ENCODE data around the gene HIVEP3.

HIVEP3 gene

DNA sequence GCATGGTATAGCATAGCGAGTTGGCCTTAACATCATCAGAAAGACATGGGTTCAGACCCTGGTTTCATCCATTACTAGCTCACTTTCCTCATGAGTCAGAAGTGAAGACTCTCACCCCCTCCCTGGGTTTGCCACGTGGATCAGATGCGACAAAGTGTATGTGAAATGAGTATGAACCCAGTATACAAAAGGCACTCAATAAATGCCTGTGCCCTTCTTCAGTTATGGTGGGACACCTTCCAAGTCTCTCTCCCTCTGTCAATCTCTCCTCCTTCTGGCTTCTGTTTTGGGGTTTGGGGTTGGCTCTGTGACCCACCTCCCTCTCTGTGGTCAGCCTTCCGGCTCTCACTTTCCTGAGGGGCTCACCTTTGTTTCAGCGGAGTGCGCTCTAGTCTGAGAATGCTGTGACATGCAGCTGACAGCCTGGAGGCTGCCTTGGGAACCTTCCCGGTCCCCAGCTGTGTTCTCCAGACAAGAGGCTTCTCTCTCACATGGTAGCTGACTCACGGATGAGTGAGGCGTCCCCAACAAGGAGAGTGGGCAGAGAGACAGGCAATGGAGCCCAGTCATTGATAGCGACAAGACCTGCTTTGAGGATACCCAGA is 279.3 kb downstream of the HIVEP3 start:
- peak overlapping the region; percentile 3 for H3K4me3 Mint-ChIP-seq
- H3K36me3 Mint-ChIP-seq (ENCODE audit: insufficient read depth) = no peaks in the 10 kb centered on the region
- H3K27me3 Mint-ChIP-seq = no peaks in the 10 kb centered on the region
- ATAC-seq (replicated peaks; ENCODE audit: extremely low read depth, poor library complexity, severe bottlenecking) (no peak), DNase-seq (ENCODE audit: low spot score in 2 of 2) (no peak)
- peak overlapping the region; percentile 82 for H3K27ac Mint-ChIP-seq (ENCODE audit: low read depth)
- peaks cover 23% of the 10 kb centered on the region for H3K4me1 Mint-ChIP-seq
- no peaks in the 10 kb centered on the region for H3K9me3 Mint-ChIP-seq

GRCh38 chr1:41638086-41639024 is 280.4 kb downstream of the HIVEP3 start:
- no peaks in the 10 kb centered on the region for H3K27me3 Mint-ChIP-seq
- no peaks in the 10 kb centered on the region for H3K9me3 Mint-ChIP-seq
- H3K4me3 Mint-ChIP-seq = no peak overlapping the region
- peaks cover 34% of the 10 kb centered on the region for H3K4me1 Mint-ChIP-seq
- DNase-seq (ENCODE audit: low spot score in 2 of 2) (no peak), ATAC-seq (replicated peaks; ENCODE audit: extremely low read depth, poor library complexity, severe bottlenecking) (no peak)
- no peaks in the 10 kb centered on the region for H3K36me3 Mint-ChIP-seq (ENCODE audit: insufficient read depth)
- peak overlapping the region; percentile 87 for H3K27ac Mint-ChIP-seq (ENCODE audit: low read depth)

- Mint-ChIP-seq H3K4me3 (no peak overlapping the region), H3K36me3 (ENCODE audit: insufficient read depth) (no peaks in the 10 kb centered on the region), H3K4me1 (peaks cover 36% of the 10 kb centered on the region), H3K9me3 (no peaks in the 10 kb centered on the region), H3K27me3 (no peaks in the 10 kb centered on the region), H3K27ac (ENCODE audit: low read depth) (peak overlapping the region; percentile 87)
- ATAC-seq (replicated peaks; ENCODE audit: extremely low read depth, poor library complexity, severe bottlenecking) (no peak), DNase-seq (ENCODE audit: low spot score in 2 of 2) (no peak)
Measured at GRCh38 chr1:41637367-41637766, 281.4 kb downstream of the HIVEP3 start.

GRCh38 chr1:41633764-41634163 is 285.0 kb downstream of the HIVEP3 start:
- no peak for DNase-seq (ENCODE audit: low spot score in 2 of 2)
- H3K9me3 Mint-ChIP-seq = no peaks in the 10 kb centered on the region
- H3K27ac Mint-ChIP-seq (ENCODE audit: low read depth) = peak overlapping the region; percentile 66
- H3K4me1 Mint-ChIP-seq = peaks cover 61% of the 10 kb centered on the region
- ATAC-seq (replicated peaks; ENCODE audit: extremely low read depth, poor library complexity, severe bottlenecking) = no peak
- no peaks in the 10 kb centered on the region for H3K27me3 Mint-ChIP-seq
- H3K36me3 Mint-ChIP-seq (ENCODE audit: insufficient read depth) = peaks cover 3% of the 10 kb centered on the region
- no peak overlapping the region for H3K4me3 Mint-ChIP-seq

DNA sequence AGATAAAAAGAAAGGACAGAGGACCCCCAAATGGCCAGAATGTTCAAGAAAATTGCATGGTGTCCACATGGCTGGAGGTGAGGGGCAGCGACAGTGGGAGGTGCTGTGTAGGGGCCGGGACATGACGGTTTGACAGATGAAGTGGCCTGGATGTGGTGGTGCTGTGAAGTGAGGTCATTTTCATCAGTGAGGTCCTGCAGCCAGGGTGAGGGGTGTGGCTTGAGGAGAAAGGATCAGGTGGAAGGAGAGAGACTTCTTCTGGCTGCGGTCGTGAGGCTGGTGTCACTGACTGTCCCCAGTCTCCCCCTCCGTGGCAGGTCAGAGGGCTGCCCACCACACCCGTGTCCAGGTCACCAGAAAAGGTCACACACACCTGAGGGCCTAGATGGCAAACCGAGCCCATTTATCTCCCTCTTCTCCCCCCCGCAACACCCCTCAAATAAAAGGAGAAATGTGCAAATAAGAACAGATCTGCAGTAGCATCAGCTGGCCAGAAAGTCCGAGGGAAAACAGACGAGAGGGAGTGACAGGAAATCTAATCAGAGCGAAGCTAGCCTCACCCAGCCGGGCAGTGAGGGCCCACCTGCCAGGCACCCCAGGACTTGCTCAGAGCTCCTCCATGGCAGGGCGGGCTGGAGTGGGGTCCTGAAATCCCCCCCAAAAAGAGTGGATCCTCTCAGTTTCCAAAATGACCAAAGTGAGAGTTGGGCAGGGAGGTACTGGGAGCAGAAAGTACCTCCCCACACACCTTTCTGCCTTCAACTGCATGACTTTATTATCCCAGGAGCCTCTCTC is 285.7 kb downstream of the HIVEP3 start:
- no peaks in the 10 kb centered on the region for H3K27me3 Mint-ChIP-seq
- H3K27ac Mint-ChIP-seq (ENCODE audit: low read depth) = peak overlapping the region; percentile 66
- DNase-seq (ENCODE audit: low spot score in 2 of 2) = no peak
- H3K9me3 Mint-ChIP-seq = no peaks in the 10 kb centered on the region
- H3K36me3 Mint-ChIP-seq (ENCODE audit: insufficient read depth) = peaks cover 3% of the 10 kb centered on the region
- peaks cover 58% of the 10 kb centered on the region for H3K4me1 Mint-ChIP-seq
- ATAC-seq (replicated peaks; ENCODE audit: extremely low read depth, poor library complexity, severe bottlenecking) = no peak
- no peak overlapping the region for H3K4me3 Mint-ChIP-seq

- Mint-ChIP-seq H3K36me3 (ENCODE audit: insufficient read depth) (peaks cover 3% of the 10 kb centered on the region), H3K27ac (ENCODE audit: low read depth) (no peak overlapping the region), H3K27me3 (no peaks in the 10 kb centered on the region), H3K4me1 (peaks cover 52% of the 10 kb centered on the region), H3K4me3 (no peak overlapping the region), H3K9me3 (no peaks in the 10 kb centered on the region)
- ATAC-seq (replicated peaks; ENCODE audit: extremely low read depth, poor library complexity, severe bottlenecking) = no peak
- no peak for DNase-seq (ENCODE audit: low spot score in 2 of 2)
Measured at GRCh38 chr1:41631971-41632370, 286.8 kb downstream of the HIVEP3 start.

DNA sequence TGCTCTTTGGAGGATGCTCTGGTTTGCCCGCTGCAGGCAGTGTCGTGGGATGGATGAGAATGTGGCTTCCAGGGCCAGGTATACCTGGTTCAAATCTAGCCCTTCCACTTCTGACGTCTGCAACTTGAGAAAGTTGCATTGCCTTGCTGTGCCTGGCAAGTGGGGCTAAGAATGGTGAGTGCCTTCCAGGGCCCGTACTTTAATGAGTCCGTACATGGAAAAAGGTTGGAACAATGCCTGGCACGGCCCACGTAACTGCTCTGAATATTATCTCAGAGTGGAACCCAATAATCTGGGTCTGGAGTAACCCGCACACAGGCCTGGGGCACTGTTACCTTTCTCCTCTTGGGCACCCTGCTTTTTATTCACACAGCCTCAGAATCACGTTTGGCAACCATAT is 287.6 kb downstream of the HIVEP3 start:
- H3K9me3 Mint-ChIP-seq = no peaks in the 10 kb centered on the region

GRCh38 chr1:41629571-41629970 is 289.2 kb downstream of the HIVEP3 start:
- no peaks in the 10 kb centered on the region for H3K27me3 Mint-ChIP-seq
- H3K27ac Mint-ChIP-seq (ENCODE audit: low read depth) = no peak overlapping the region
- DNase-seq (ENCODE audit: low spot score in 2 of 2) (no peak), ATAC-seq (replicated peaks; ENCODE audit: extremely low read depth, poor library complexity, severe bottlenecking) (no peak)
- H3K4me3 Mint-ChIP-seq = no peak overlapping the region
- peaks cover 3% of the 10 kb centered on the region for H3K36me3 Mint-ChIP-seq (ENCODE audit: insufficient read depth)
- H3K9me3 Mint-ChIP-seq = no peaks in the 10 kb centered on the region
- peaks cover 46% of the 10 kb centered on the region for H3K4me1 Mint-ChIP-seq

More for the DNA sequence above, 287.6 kb downstream of the HIVEP3 start:
- no peaks in the 10 kb centered on the region for H3K27me3 Mint-ChIP-seq
- no peak for ATAC-seq (replicated peaks; ENCODE audit: extremely low read depth, poor library complexity, severe bottlenecking)
- no peak for DNase-seq (ENCODE audit: low spot score in 2 of 2)
- peaks cover 51% of the 10 kb centered on the region for H3K4me1 Mint-ChIP-seq
- no peak overlapping the region for H3K27ac Mint-ChIP-seq (ENCODE audit: low read depth)
- H3K4me3 Mint-ChIP-seq = no peak overlapping the region
- H3K36me3 Mint-ChIP-seq (ENCODE audit: insufficient read depth) = peaks cover 3% of the 10 kb centered on the region

DNA sequence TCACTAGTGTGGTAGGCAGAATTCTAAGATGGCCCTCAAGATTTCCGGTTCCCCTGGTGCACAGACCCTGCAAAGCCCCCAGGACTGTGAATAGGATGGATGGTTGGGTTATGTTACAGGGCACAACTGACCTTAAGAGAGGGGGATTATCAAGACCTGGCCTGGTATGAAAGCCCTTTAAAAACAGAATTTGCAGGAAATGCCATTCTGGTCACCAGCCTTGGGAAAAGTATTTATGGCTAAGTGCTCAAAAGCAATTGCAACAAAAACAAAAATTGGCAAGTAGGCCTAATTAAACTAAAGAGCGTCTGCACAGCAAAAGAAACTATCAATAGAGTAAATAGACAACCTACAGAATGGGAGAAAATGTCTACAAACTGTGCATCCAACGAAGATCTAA is 289.6 kb downstream of the HIVEP3 start:
- DNase-seq (ENCODE audit: low spot score in 2 of 2) (no peak), ATAC-seq (replicated peaks; ENCODE audit: extremely low read depth, poor library complexity, severe bottlenecking) (no peak)
- H3K27me3 Mint-ChIP-seq = no peaks in the 10 kb centered on the region
- peaks cover 44% of the 10 kb centered on the region for H3K4me1 Mint-ChIP-seq
- peaks cover 3% of the 10 kb centered on the region for H3K36me3 Mint-ChIP-seq (ENCODE audit: insufficient read depth)
- H3K4me3 Mint-ChIP-seq = no peak overlapping the region
- no peaks in the 10 kb centered on the region for H3K9me3 Mint-ChIP-seq
- H3K27ac Mint-ChIP-seq (ENCODE audit: low read depth) = no peak overlapping the region

DNA sequence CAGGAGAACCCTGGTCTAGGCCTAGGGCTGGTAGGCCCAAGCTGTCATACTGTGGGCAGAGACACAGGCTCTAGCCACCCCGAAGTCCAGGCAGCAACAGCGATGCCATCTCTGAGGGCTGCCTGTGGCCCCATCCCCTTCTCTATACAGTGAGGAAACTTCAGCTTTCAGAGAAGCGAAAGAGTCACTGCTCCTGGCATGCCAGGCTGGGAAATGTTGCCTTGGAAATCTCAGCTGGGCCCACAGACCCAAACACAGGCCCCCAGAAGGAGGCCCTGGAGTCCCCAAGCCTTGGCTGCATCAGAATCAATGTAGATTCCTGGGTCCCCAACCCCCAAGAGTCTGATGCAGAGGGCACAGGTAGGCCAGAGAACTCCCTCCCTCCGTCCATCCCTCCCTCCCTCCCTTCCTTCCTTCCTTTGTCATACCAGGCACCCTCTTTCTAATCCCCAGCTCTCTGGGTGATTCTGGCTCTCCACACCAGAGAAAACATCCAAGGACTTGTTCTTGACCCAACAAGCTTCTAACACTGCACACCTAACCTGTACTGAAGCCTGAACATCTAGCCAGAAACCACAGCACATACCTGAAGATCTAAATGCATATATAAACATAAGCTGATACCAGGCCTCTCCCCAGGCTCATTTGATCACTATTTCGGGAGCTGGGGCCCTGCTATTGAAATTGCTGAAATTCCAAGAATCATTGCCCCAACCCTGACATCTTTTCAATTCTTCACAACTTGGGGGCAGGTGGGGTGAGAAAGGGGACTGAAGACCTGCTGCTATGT is 291.0 kb downstream of the HIVEP3 start:
- Mint-ChIP-seq H3K4me3 (no peak overlapping the region), H3K27ac (ENCODE audit: low read depth) (no peak overlapping the region), H3K9me3 (no peaks in the 10 kb centered on the region), H3K4me1 (peaks cover 50% of the 10 kb centered on the region), H3K27me3 (no peaks in the 10 kb centered on the region), H3K36me3 (ENCODE audit: insufficient read depth) (peaks cover 3% of the 10 kb centered on the region)
- no peak for ATAC-seq (replicated peaks; ENCODE audit: extremely low read depth, poor library complexity, severe bottlenecking)
- DNase-seq (ENCODE audit: low spot score in 2 of 2) = no peak

- Mint-ChIP-seq H3K9me3 (no peaks in the 10 kb centered on the region), H3K27me3 (no peaks in the 10 kb centered on the region), H3K36me3 (ENCODE audit: insufficient read depth) (peaks cover 6% of the 10 kb centered on the region), H3K4me1 (peaks cover 52% of the 10 kb centered on the region), H3K4me3 (no peak overlapping the region), H3K27ac (ENCODE audit: low read depth) (no peak overlapping the region)
- no peak for DNase-seq (ENCODE audit: low spot score in 2 of 2)
- no peak for ATAC-seq (replicated peaks; ENCODE audit: extremely low read depth, poor library complexity, severe bottlenecking)
Measured at GRCh38 chr1:41626616-41627375, 291.9 kb downstream of the HIVEP3 start.

All from central memory CD8-positive, alpha-beta T cell (primary cell).